ENCODE measurements around the gene HSF4.

- no peak for TF ChIP-seq POLR2A (IDR thresholded peaks at IDR 0.05; ENCODE audit: extremely low read depth, insufficient read length)
- no peak for TF ChIP-seq CTCF (IDR thresholded peaks at IDR 0.05; ENCODE audit: low read depth, low read length)
These were observed 21.1 kb downstream of the HSF4 start for GRCh38 chr16:67185651-67186134.
